HG02885 (cell line): ENCODE data around the gene UNC13D.
A peak's percentile ranks its signal among the peaks of the same experiment; 100 is the strongest.
"Not testable (repeated sequence)": the region's sequence is repeated elsewhere in the genome, so short reads cannot be mapped to it uniquely, and the experiment has no call there.

ENCODE experiments used
- ATAC-seq: cut with Tn5 transposase; IDR thresholded peaks from one replicate; pipeline ENCODE4 v1.9.1; 2021; ENCODE audit warnings: mild to moderate bottlenecking; ENCODE audit not compliant: unreplicated experiment, poor library complexity

UNC13D gene

DNA sequence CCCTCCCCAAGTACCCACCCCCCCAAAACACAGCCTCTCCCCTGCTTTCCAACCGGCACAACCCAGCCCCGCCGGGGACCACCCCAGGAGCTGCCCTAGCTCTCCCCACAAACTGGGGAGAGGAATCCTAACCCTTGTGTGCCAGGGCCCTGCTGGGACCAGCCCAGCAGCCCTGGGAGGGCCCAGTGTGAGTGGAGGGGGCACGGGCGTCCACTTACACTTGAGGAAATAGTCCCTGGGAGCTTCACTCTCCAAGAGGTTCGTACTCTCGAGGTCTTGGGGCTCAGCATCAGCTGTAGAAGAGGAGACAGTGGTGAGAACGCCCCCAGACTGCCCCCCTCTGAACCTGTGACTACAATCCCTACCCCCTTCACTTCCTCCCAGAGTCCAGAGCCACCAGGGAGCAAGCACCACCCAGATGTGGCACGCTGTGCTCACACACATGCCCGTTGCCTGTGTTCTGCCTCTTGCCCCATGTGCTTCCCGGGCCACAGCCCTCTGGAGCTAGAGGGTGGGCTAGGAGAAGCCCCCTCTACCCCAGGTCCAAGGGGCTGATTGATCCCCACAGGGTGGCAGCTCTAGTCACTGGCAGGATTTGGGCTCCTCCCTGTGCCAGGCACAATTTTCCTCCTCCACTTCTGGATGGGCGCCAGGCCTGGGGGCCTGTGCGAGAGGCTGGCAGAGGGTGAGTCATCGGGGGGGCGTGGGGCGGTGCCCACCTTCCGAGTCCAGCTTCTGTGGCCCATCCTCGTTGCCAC, 31.2 kb upstream of the UNC13D start:
- no peak for ATAC-seq

DNA sequence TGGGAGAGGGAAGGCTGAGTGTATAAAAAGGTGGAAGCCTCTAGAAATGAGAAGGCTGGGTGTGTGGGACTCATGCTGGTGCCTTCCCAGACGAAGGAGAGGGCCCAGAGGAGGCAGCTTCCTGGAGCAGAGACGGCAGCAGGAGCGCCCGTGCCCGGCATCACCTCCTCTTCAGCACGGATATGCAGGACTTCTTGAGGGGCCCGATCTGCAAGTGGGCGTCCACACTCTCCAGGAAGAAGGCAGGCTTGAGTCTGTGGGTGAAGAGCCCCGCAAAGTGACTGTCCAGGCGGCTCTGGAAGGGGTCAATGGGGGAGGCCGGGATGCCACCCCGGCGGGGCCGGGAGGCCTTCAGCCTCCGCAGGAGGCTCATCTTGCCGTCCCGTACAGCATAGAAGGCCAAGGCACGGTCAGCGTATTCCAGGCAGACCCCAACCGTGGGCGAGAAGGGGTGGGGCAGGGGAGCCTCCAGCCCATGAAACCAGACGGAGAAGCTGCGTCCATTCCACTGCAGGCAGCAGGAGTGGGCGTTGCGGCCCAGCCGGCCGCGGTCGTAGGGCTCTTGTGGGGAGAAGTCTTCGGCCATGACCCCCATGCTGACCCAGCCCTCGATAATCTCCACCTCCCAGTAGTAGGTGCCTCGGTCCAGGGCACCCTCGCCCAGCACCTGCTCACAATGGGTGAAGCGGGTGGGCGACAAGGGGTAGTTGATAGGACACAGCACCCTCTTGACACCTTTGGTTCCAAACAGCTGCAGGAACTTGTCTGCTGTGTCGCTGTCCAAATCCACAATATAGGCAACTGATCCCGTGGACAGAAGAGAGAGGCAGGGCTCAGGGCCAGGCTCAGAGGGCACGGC, 30.3 kb upstream of the UNC13D start:
- no peak for ATAC-seq

DNA sequence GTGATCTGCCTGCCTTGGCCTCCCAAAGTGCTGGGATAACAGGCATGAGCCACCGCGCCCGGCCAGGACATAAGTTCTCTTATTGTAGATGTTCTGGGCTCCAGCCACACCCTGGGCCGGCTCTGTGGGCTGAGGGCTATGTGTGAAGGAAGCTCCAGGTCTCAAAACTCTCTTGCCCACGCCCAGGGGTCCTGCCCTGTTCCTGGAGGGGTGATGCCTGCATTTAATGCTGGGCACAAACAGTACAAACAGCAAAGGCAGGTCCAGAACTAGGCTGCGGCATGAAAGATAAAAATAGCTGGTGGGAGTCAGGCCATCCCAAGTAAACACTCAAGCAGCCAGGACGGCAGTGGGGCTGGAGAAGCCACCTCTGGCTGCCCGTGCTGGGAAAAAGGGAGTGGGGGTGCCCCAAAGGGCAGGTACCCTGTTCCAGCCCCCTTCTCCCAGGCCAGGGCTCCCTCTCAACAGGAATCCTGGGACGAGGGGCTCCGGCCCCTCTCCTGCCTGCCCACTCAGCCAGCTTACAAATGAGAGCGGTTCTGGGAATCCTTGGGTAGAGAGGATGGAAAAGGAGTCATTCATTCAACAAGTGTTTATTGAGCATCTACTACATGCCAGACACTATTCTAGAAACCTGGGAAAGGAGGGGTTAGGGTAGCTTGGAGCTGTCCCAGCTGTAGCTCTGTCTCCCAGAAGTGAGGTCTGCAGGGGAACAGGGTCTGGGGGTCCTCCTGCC, 29.6 kb upstream of the UNC13D start:
- ATAC-seq: no peak

DNA sequence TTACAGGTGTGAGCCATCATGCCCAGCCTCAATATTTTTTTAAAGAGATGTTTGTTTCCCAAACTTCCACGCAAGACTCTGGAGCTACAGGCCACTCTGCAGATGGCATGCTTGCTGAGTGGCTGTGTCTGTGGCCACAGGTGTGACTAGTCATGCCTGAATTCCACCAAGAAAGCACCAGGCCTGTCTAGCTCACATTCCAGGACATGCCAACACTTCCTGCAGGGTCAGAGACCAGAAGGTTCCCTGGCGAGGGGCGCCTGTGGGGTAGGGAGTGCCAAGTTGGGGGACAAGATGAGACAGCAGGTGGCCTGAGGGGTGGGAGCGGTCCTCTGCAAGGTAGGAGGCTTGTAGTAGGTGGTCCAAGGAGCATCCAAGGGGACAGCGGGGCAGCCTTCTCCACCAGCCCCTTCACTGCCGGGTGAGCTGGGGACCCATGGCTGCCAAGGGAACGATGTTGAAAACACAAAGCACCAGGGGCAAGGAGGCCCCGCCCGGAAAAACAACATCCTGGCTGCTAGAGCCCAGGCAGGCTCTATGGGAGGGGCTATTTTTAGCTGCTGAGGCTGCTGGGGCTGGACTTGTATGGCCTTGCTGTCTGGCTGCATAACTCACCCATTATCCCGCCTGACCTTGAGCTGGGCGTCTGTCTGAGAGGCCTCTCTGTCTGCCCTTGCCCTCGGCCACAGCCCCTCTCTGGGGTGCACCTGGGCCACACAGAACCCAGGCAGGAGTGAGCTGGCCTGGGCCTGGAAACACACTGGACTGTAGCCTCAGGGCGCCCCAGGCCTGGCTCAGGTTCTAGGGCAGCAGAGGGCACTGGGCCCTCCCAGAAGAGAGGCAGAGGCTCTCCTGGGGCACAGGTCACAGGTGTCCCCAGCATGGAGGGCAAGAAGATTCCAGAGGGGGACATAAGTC, 28.5 kb upstream of the UNC13D start:
- ATAC-seq: no peak

DNA sequence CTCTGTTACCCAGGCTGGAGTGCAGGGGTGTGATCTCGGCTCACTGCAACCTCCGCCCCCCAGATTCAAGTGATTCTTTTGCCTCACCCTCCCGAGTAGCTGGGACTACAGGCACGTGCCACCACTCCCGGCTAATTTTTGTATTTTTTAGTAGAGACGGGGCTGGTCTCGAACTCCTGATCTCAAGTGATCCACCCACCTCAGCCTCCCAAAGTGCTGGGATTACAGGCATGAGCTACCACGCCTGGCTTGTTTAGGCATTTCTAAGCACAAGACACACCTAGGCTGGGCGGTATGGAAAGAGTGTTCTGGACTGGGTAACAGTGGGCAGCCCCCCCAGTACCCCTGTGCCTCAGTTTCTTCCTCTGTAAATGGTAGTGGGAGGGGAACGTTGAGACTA, 26.0 kb upstream of the UNC13D start:
- ATAC-seq: not testable (repeated sequence)

DNA sequence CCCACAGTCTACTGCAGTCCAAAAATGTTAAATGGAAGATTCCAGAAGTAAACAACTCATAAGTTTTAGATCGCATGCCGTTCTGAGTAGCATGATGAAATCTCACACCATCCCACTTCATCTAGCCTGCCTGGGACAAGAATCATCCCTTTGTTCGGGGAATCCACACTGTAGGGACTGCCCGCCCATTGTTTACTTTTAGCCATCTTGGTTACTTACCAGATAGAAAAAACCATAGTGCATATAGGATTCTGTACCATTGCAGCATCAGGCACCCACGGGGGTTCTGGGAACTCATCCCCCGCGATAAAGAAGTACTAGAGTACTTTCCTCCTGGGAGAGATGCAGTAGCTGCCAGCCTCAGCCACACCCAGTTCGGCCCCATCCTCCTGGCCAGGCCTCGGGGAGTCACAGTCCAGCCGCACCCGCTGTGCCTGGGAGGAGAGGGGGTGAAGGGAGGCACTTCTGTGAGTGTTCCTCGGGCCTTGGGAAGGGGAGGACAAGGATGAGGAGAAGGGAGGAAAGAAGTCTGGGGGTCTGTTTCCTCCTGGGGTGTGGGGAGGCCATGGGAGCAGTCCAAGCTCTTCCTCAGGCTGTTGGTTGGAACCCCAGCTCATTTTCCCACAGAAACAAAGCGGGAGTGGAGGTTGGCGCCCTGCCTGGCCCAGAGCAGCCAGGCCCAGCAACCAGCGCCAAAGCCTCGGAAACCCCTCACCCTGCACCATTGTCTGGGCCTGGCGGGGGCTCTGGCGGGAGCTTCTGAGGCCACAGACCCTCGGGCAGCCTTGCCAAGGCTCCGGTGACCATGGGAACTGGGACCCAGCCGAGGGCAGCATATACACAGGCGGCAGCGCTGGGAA, 25.3 kb upstream of the UNC13D start:
- no peak for ATAC-seq

DNA sequence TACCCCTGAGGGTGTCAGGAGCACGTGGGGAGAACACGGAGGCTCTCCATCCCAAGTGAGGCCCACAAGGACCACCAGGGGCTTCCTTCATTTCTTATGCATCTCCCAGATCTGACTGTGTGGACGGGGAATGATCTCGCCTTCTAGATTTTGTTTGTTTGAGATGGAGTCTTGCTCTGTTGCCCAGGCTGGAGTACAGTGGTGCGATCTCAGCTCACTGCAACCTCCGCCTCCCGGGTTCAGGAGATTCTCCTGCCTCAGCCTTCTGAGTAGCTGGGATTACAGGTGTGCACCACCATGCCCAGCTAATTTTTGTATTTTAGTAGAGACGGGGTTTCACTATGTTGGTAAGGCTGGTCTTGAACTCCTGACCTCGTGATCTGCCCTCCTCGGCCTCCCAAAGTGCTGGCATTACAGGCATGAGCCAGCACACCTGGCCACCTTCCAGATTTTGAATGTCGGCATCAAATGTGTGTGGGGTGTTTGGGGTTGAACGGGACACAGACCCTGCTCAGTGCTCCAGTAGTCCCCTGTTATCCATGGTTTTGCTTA, 24.6 kb upstream of the UNC13D start:
- ATAC-seq: not testable (repeated sequence)

DNA sequence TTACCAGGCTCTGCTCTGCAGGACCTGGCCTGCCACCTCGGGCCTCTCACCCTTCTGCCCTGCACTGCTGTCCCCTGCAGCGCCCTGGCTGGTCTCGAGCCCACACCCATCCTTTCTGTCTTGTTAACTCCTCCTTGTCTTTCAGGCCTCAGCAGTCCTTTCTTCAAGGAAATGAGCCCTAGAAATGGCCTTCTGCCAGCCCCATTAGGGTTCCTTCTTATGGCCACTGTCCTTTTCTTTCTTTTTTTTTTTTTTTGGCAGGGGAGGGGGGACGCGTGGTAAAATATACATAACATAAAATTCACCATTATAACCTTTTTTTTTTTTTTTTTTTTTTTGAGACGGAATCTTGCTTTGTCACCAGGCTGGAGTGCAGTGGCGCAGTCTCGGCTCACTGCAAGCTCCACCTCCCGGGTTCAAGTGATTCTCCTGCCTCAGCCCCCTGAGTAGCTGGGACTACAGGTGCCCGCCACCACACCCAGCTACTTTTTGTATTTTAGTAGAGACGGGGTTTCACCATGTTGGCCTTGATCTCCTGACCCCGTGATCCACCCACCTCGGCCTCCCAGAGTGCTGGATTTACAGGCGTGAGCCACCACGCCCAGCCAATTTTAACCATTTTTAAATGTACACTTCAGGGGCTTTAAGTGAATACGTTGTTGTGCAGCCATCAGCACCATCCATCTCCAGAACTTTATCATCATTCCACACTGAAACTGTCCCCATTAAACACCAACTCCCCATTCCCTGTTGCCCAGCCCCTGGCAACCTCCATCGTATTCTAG, 21.4 kb upstream of the UNC13D start:
- not testable (repeated sequence) for ATAC-seq

DNA sequence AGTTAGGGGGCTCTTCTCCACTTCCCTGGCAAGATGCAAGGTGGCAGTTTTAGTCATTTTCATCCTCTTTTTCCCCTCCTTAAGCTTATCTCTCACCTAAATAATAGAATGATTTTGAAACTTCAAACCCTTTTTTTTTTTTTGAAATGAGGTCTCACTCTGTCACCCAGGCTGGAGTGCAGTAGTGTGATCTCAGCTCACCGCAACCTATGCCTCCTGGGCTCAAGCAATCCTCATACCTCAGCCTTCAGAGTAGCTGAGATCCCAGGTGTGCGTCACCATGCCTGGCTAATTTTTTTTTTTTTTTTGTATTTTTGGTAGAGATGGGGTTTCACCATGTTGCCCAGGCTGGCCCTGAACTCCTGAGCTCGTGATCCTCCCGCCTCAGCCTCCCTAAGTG, 20.7 kb upstream of the UNC13D start:
- not testable (repeated sequence) for ATAC-seq

DNA sequence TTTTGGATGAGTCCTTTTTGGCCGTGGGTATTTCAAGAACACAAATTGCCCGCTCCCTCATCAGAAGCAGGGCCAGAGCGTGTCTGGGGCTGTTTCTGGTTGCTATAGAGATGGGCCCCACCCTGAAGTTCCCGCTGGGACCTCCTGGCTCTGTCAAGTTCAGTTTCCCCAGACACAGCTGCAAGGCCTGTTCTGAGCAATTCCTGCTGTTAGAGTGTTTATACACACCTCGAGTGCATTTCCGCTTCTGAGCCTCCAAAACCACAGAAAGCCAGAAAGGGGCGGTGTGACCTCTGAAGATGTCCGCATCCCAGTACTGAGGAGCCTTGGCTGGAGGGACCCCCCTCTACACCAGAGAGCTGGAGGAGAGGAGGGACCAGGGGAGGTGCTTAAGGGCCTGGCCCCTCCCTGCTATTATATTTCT, 20.3 kb upstream of the UNC13D start:
- ATAC-seq: peak; percentile 81

DNA sequence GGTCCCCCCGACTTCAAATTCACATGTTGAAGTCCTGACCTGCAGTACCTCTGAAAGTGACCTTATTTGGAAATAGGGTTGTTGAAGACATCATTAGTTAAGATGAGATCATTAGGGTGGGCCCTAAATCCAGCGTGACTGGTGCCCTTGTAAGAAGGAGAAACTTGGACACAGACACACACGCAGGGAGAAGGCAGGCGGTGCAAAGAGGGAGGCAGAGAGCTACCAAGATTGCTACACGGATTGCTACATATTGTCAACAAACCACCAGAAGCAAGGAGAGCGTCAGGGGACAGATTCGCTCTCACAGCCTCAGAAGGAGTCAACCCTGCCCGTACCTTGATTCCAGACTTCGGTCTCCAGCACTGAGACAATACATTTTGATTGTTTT, 17.7 kb upstream of the UNC13D start:
- no peak for ATAC-seq

DNA sequence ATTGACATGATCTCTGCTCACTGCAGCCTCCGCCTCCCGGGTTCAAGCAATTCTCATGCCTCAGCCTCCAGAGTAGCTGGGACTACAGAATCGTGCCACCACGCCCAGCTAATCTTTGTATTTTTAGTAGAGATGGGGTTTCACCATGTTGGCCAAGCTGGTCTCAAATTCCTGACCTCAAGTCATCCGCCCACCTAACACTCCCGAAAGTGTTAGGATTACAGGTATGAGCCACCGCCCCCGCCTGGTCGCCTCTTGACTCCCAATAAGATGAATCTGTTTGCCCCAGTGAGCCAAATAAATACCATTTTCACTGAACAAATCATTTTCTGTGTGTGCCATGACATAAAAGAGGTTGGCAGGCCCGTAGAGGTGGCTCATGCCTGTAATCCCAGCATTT, 15.2 kb upstream of the UNC13D start:
- not testable (repeated sequence) for ATAC-seq

DNA sequence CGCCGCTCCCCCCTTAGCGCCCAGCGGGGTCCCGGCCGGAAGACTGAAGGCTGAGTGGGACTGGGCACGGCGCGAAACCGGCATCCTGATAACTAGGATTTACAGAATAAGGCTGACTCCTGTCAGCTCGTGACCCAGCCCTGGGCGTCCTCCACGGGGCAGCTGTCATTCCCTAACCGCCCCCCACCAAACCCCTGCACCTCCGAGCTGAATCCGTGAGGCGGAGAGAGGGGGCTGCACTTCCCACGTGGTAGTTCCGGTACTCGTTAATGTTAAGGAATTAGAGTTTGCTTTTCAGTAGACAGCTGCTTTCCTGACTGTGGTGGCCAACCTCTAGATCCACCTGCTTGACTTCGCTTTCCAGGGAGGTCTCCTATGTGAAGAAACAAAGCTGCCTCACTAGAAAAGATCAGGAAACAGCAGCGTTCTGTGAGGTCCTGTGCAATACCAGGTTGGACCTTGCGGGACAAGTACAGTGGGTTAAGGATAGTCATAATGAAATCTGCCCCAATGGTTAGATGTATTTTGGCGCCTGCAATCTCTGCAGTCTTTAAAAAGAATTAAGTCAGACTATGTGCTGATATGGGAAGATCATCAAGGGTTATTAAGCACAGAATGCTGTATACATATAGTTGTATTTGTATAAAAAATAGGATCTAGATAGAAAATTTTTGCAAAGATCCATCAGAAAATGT, 12.0 kb upstream of the UNC13D start:
- no peak for ATAC-seq

DNA sequence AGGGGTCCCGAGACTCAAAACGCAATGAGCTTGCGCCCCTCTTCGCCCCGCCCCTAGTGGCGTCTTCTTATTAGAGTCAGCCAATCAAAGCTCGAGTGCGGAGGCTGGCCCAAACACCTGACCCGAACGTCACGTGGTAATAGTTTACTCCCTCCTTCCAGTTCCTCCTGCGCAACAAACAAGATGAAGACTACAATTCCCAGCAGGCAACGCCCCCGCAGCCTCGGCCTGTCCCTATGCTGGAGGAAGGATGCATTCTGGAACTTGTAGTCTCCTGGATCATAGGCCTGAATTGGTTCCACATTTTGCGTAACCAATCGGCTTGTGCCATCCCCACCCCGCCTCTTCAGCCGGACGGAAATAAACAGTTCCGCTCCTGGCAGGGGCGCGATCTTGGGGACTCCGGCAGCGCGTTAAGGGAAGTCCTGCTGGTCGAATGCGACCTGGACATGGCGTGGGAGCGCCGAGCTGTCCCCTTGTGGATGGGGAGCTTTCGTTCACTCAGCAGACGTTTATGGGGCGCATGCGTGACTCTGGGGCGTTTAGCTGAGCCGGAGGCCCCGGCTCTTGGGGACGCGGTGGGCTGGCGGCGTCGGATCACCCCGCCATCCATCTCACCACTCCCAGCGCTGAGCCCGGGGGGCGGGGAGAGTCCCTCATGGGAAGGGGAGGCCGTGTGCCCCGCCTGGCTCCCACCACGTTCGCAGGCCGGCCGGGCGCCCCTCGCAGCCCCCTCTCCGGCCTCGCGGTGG, 11.3 kb upstream of the UNC13D start, which contains the start of gene WBP2:
Gene WBP2, minus strand, starts transcription at position 26 of the 752 bp plus-strand sequence. CDS start 38 bp downstream, outside the sequence.
- ATAC-seq: peak; percentile 86

DNA sequence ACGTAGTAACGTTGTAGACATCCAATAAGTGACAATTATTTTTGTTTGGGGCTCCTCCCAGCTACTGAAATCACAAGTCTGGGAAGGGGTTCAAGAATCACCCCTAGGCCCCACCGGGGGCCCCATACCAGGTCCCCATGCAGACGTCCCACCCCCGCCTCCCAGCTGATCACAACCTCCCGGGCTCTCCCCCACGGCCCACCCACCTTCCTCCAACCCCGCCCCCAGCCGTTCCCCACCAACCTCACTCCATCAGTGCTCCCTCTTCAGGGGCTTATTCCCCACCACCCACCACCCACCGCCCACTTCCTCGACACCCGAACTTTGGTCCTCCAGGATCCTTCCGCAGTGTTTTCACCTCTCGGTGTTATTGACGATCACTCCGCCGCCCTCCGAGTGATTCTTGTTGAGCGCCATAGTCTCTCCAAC, 10.7 kb upstream of the UNC13D start:
- ATAC-seq: peak; percentile 4

DNA sequence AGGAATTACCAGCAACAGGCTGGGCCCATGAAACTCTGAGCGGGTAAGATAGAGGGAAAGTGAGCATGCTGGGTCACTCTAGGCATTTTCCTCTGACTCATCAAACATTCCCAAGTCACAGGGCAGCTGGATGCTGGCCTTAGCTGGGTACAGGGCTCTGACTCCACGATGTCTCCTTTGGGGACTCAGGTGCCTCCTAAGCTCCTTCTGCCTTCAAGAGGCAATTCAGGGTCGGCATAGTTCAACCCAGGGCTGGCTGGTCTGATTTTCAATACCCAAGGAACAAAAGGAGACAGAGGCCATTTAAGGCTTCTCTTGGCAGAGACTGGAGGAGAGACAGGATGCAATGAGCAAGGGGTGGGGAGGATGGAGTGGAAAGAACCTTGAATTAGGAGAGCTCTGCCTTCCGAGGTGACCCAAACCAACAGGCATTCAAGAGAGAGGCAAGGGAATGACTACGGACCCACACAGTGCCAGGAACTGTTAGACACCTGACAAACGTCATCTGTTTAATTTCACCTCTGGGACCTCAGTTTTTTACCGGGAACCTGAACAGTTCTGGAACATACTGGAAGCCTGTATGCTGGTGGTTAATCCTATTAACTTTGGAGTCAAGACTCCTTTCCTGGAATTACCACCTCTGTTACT, 10.0 kb upstream of the UNC13D start:
- ATAC-seq: no peak
